ENCODE data around the gene CNTLN. TPM values are rescaled to one million over a fixed set of nuclear protein-coding genes. Genes with fewer than 3 reads are reported as not detected.

CNTLN gene
- total RNA-seq, 4 donors from 2014 or later, result 1.6 to 7.0 (median 2.4) TPM

DNA sequence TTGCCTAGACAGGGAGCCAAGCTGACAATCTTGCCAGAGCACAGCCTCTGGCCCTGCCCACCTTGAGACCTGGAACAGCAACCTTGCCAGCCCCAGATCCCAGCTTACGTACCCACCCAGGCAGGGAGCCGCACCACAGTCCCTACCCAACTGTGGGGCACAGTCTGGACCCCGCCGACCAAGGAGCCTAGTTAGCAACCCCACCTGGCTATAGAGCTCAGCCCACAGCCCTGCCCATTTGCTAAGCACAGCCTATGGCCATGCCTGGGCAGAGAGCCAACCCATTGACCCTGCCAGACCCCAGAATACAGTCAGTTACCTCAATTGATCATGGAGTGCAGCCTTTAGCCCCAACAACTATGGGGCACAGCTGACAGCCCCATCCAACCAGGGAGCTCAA lies 346.1 kb downstream of the CNTLN start:
- Histone ChIP-seq H3K27ac (no peak overlapping the region), H3K4me1 (no peaks in the 10 kb centered on the region), H3K4me3 (no peak overlapping the region), H3K36me3 (no peaks in the 10 kb centered on the region), H3K9me3 (no peaks in the 10 kb centered on the region), H3K27me3 (no peaks in the 10 kb centered on the region)
- intact Hi-C loops (cut with DNase I; ENCODE audit: low total_unique reads), result loop anchor here (10.0 kb wide), 1 partner anchor 1316 kb away; no protein-coding TSS in a partner anchor
- WGBS, 2 donors (ENCODE audit: low coverage in 1 of 2), result 94% methylated on average over 4 of the region's 4 CpGs; no CpG with 5 or more reads in 1 of the 2 donors
- DNase-seq, result no peak
- TF ChIP-seq POLR2AphosphoS5 (IDR thresholded peaks at IDR 0.05), result no peak
- TF ChIP-seq, protein P1, sequence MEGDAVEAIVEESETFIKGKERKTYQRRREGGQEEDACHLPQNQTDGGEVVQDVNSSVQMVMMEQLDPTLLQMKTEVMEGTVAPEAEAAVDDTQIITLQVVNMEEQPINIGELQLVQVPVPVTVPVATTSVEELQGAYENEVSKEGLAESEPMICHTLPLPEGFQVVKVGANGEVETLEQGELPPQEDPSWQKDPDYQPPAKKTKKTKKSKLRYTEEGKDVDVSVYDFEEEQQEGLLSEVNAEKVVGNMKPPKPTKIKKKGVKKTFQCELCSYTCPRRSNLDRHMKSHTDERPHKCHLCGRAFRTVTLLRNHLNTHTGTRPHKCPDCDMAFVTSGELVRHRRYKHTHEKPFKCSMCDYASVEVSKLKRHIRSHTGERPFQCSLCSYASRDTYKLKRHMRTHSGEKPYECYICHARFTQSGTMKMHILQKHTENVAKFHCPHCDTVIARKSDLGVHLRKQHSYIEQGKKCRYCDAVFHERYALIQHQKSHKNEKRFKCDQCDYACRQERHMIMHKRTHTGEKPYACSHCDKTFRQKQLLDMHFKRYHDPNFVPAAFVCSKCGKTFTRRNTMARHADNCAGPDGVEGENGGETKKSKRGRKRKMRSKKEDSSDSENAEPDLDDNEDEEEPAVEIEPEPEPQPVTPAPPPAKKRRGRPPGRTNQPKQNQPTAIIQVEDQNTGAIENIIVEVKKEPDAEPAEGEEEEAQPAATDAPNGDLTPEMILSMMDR (IDR thresholded peaks at IDR 0.05), result no peak
- no peak for TF ChIP-seq POLR2A (IDR thresholded peaks at IDR 0.05)
- no peak for TF ChIP-seq EP300 (IDR thresholded peaks at IDR 0.05; ENCODE audit: low read depth)
- in situ Hi-C loops (cut with MboI; ENCODE audit: low pct_ligation_motif_present in 1 of 4, low pct_unique_long_range_greater_than_20kb in 1 of 4, low sequenced_read_pairs in 3 of 4), result no loop called here

DNA sequence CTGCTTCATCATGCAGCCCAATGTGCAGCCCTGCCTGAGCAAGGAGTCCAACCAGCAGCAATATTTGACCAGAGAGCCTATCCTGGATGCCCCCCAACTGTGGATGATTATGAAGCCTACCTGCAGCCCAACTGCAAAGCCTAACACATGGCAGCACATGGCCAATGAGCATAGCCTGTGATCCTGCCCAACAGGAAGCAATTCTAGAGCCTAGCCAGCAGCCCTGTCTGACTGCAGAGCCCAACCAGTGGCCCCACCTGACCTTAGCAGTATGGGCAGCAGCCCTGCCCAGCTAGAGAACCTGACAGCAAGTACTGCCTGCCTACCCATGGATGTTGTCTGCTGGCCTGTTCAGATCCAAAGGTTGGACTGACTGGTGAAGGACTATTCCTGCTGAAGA lies 346.7 kb downstream of the CNTLN start:
- in situ Hi-C loops (cut with MboI; ENCODE audit: low pct_ligation_motif_present in 1 of 4, low pct_unique_long_range_greater_than_20kb in 1 of 4, low sequenced_read_pairs in 3 of 4) (no loop called here), intact Hi-C loops (cut with DNase I; ENCODE audit: low total_unique reads) (loop anchor here (10.0 kb wide), 1 partner anchor 1317 kb away; no protein-coding TSS in a partner anchor)
- Histone ChIP-seq H3K4me3 (no peak overlapping the region), H3K4me1 (no peaks in the 10 kb centered on the region), H3K27me3 (no peaks in the 10 kb centered on the region), H3K36me3 (no peaks in the 10 kb centered on the region), H3K9me3 (no peaks in the 10 kb centered on the region), H3K27ac (no peak overlapping the region)
- TF ChIP-seq EP300 (IDR thresholded peaks at IDR 0.05; ENCODE audit: low read depth), result no peak
- TF ChIP-seq POLR2A (IDR thresholded peaks at IDR 0.05), result no peak
- TF ChIP-seq, protein P1 (IDR thresholded peaks at IDR 0.05), result no peak
- no peak for TF ChIP-seq POLR2AphosphoS5 (IDR thresholded peaks at IDR 0.05)
- DNase-seq, result no peak

DNA sequence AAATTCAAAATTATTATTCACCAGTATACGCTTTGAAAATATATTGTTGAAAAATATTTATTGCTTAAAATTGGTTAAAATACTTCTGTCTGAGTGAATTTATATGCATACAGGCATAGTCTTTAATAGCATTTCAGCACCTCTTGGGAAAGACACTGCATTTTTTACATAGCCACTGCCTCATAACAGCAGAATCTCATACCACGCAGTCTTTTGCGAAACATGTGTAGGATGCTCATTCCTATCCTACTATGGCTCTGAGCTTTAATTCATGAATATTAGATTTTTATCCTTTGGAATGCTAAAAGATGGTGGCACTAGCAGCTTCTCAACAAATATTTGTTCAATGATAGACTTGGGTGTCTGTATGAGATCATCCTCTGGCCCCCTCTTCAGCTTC lies 350.1 kb downstream of the CNTLN start:
- Histone ChIP-seq H3K27me3 (no peaks in the 10 kb centered on the region), H3K4me1 (no peaks in the 10 kb centered on the region), H3K36me3 (no peaks in the 10 kb centered on the region), H3K4me3 (no peak overlapping the region), H3K27ac (no peak overlapping the region), H3K9me3 (no peaks in the 10 kb centered on the region)
- intact Hi-C loops (cut with DNase I; ENCODE audit: low total_unique reads) (loop anchor here (10.0 kb wide), 1 partner anchor 1320 kb away; no protein-coding TSS in a partner anchor), in situ Hi-C loops (cut with MboI; ENCODE audit: low pct_ligation_motif_present in 1 of 4, low pct_unique_long_range_greater_than_20kb in 1 of 4, low sequenced_read_pairs in 3 of 4) (no loop called here)
- no peak for DNase-seq
- TF ChIP-seq, protein P1 (IDR thresholded peaks at IDR 0.05), result no peak
- TF ChIP-seq POLR2AphosphoS5 (IDR thresholded peaks at IDR 0.05) (no peak), POLR2A (IDR thresholded peaks at IDR 0.05) (no peak), EP300 (IDR thresholded peaks at IDR 0.05; ENCODE audit: low read depth) (no peak)
- WGBS, 2 donors (ENCODE audit: low coverage in 1 of 2), result 89 to 96% methylated on average over 3 of the region's 3 CpGs

DNA sequence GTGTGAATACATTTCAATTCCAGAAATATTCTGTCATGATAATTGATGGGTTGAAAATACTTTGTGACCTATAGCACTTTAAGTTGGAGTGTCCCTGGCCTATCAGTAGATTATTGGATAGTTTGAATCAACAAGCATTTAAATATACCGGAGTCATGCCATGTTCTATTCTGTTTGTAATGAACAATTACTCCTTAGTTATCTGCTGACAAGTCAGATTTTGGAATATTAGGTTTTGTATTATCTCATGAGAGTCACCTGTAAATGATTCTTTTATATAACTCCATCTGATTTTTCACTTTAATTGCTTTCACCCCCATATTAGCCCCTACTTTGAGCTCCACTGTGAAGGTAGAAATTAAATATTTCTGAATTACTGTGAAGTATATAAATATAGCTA lies 351.6 kb downstream of the CNTLN start:
- no peak for DNase-seq
- Histone ChIP-seq H3K4me1 (no peaks in the 10 kb centered on the region), H3K27me3 (no peaks in the 10 kb centered on the region), H3K9me3 (no peaks in the 10 kb centered on the region), H3K4me3 (no peak overlapping the region), H3K27ac (no peak overlapping the region), H3K36me3 (no peaks in the 10 kb centered on the region)
- TF ChIP-seq POLR2AphosphoS5 (IDR thresholded peaks at IDR 0.05) (no peak), EP300 (IDR thresholded peaks at IDR 0.05; ENCODE audit: low read depth) (no peak), POLR2A (IDR thresholded peaks at IDR 0.05) (no peak)
- TF ChIP-seq, protein P1 (IDR thresholded peaks at IDR 0.05), result no peak
- in situ Hi-C loops (cut with MboI; ENCODE audit: low pct_ligation_motif_present in 1 of 4, low pct_unique_long_range_greater_than_20kb in 1 of 4, low sequenced_read_pairs in 3 of 4), result no loop called here
- intact Hi-C loops (cut with DNase I; ENCODE audit: low total_unique reads), result loop anchor here (10.0 kb wide), 1 partner anchor 1322 kb away; no protein-coding TSS in a partner anchor
- 100% methylated on average over 1 of the region's 1 CpG for WGBS, 2 donors (ENCODE audit: low coverage in 1 of 2)

Data from transverse colon (tissue), 4 donors.